ENCODE measurements around the gene SLC6A11.
A peak's percentile ranks its signal among the peaks of the same experiment; 100 is the strongest.

DNA sequence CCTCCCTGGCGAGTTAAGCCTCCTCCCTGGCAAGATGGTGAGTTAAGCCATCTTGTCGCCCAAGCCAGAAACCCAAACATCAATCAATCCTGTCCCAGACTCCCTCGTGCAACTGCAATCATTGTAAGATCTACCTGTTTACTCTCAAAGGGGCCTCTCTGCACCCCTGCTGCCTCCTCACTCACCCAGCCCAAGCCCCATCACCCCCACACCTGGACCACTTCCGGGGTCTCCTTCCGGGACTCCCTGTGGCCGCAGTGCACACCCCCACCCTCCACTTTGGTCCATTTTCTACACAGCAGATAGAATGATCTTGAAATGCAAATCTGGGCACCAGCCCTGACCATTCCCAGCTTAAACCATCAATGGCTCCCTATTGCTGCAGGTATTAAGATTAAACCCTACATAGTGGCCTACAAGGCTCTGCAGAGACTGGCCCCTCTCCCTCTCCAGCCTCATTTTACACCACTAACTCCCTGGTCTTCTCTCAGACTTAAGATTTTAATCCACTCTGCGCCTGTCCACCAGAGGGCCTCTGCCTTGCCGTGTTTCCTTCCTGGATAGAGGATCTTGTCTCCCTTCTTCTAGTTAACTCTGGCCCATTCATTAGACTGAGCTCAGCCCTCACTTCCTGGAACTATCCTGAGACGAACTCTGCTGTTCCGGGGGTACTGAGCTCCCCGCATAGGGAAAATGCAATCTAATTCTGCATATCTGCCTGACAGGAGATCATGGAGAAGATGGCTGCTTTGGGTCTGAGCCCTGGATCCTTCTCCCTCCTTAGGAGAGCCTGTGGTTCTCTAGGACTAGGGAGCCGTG lies 134.7 kb downstream of the SLC6A11 start:
- TF ChIP-seq, protein P1, sequence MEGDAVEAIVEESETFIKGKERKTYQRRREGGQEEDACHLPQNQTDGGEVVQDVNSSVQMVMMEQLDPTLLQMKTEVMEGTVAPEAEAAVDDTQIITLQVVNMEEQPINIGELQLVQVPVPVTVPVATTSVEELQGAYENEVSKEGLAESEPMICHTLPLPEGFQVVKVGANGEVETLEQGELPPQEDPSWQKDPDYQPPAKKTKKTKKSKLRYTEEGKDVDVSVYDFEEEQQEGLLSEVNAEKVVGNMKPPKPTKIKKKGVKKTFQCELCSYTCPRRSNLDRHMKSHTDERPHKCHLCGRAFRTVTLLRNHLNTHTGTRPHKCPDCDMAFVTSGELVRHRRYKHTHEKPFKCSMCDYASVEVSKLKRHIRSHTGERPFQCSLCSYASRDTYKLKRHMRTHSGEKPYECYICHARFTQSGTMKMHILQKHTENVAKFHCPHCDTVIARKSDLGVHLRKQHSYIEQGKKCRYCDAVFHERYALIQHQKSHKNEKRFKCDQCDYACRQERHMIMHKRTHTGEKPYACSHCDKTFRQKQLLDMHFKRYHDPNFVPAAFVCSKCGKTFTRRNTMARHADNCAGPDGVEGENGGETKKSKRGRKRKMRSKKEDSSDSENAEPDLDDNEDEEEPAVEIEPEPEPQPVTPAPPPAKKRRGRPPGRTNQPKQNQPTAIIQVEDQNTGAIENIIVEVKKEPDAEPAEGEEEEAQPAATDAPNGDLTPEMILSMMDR (IDR thresholded peaks at IDR 0.05 in 2 of 3, conservative IDR thresholded peaks at IDR 0.05 in 1 of 3; ENCODE audit: insufficient read depth in 2 of 3, low read depth in 1 of 3, low read length in 3 of 3): peak; percentile 63 to 71 (median 66)
- TF ChIP-seq FOXA1 (IDR thresholded peaks at IDR 0.05; ENCODE audit: borderline replicate concordance): no peak
- no peak for TF ChIP-seq ZNF668 (CRISPR knock-in tag; IDR thresholded peaks at IDR 0.05)
- TF ChIP-seq, protein P2, sequence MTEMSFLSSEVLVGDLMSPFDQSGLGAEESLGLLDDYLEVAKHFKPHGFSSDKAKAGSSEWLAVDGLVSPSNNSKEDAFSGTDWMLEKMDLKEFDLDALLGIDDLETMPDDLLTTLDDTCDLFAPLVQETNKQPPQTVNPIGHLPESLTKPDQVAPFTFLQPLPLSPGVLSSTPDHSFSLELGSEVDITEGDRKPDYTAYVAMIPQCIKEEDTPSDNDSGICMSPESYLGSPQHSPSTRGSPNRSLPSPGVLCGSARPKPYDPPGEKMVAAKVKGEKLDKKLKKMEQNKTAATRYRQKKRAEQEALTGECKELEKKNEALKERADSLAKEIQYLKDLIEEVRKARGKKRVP (CRISPR knock-in tag; IDR thresholded peaks at IDR 0.05): no peak
- TF ChIP-seq PHTF2 (CRISPR knock-in tag; IDR thresholded peaks at IDR 0.05): no peak
- TF ChIP-seq, protein P3, sequence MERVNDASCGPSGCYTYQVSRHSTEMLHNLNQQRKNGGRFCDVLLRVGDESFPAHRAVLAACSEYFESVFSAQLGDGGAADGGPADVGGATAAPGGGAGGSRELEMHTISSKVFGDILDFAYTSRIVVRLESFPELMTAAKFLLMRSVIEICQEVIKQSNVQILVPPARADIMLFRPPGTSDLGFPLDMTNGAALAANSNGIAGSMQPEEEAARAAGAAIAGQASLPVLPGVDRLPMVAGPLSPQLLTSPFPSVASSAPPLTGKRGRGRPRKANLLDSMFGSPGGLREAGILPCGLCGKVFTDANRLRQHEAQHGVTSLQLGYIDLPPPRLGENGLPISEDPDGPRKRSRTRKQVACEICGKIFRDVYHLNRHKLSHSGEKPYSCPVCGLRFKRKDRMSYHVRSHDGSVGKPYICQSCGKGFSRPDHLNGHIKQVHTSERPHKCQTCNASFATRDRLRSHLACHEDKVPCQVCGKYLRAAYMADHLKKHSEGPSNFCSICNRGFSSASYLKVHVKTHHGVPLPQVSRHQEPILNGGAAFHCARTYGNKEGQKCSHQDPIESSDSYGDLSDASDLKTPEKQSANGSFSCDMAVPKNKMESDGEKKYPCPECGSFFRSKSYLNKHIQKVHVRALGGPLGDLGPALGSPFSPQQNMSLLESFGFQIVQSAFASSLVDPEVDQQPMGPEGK (CRISPR knock-in tag; IDR thresholded peaks at IDR 0.05; ENCODE audit: borderline replicate concordance): no peak
- no peak for TF ChIP-seq MCM5 (IDR thresholded peaks at IDR 0.05; ENCODE audit: low read depth)
- no peak for TF ChIP-seq ZNF77 (CRISPR knock-in tag; IDR thresholded peaks at IDR 0.05)
- no peak for TF ChIP-seq GTF2F1 (IDR thresholded peaks at IDR 0.05; ENCODE audit: low read depth, low read length)
- TF ChIP-seq RNF2 (IDR thresholded peaks at IDR 0.05): no peak
- no peak for TF ChIP-seq YY1 (IDR thresholded peaks at IDR 0.05; ENCODE audit: borderline replicate concordance in 1 of 3, control insufficient read depth in 1 of 3, extremely low read depth in 1 of 3, insufficient read depth in 3 of 3, insufficient read length in 1 of 3, insufficient replicate concordance in 2 of 3, low read depth in 1 of 3, low read length in 2 of 3)
- TF ChIP-seq SP2 (IDR thresholded peaks at IDR 0.05; ENCODE audit: extremely low read depth, low read depth, low read length, poor library complexity, severe bottlenecking): no peak
- TF ChIP-seq, protein P4, sequence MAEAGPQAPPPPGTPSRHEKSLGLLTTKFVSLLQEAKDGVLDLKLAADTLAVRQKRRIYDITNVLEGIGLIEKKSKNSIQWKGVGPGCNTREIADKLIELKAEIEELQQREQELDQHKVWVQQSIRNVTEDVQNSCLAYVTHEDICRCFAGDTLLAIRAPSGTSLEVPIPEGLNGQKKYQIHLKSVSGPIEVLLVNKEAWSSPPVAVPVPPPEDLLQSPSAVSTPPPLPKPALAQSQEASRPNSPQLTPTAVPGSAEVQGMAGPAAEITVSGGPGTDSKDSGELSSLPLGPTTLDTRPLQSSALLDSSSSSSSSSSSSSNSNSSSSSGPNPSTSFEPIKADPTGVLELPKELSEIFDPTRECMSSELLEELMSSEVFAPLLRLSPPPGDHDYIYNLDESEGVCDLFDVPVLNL (CRISPR knock-in tag; IDR thresholded peaks at IDR 0.05; ENCODE audit: low read depth): no peak
- no peak for TF ChIP-seq GATA2 (CRISPR knock-in tag; IDR thresholded peaks at IDR 0.05)

All from K562 (cell line).